Gastrocnemius medialis (tissue), 4 donors: Measurements from ENCODE around the gene RABGAP1L. TPM values are rescaled to one million over a fixed set of nuclear protein-coding genes. Genes with fewer than 3 reads are reported as not detected.

Experiments
- ATAC-seq, 2 donors: fragments of 150-250 bp; one replicate each; pipeline ENCODE4 v1.9.1; 2016
- DNase-seq, 2 donors: peaks; one replicate each; pipeline ENCODE4 v3.0.0-alpha.2; 2019
- H3K27ac ChIP-seq, 4 donors: fragments of 200-600 bp; sonication (generic); 1 replicate in 1 of 4; 2 replicates in 3 of 4; pipeline ENCODE4 v1.5.1; 2016 to 2018; ENCODE audit warnings: mild to moderate bottlenecking in 2 of 4, moderate library complexity in 1 of 4
- H3K27me3 ChIP-seq, 3 donors: fragments of 200-600 bp; sonication (generic) in 2 of 3; 1 replicate in 1 of 3; 2 replicates in 2 of 3; pipeline versions ENCODE4 v1.5.1 to v1.6.0; 2016 to 2019; ENCODE audit warnings: mild to moderate bottlenecking in 1 of 3, moderate library complexity in 1 of 3
- H3K36me3 ChIP-seq, 2 donors: fragments of 200-600 bp; sonication (generic) in 1 of 2; one replicate each; pipeline ENCODE4 v1.5.1; 2017 to 2018
- H3K4me1 ChIP-seq, 2 donors: fragments of 200-600 bp; sonication (generic) in 1 of 2; one replicate each; pipeline ENCODE4 v1.5.1; 2016 to 2017; ENCODE audit warnings: mild to moderate bottlenecking in 2 of 2
- H3K4me3 ChIP-seq, 4 donors: fragments of 200-600 bp; sonication (generic) in 3 of 4; 1 replicate in 1 of 4; 2 replicates in 3 of 4; pipeline ENCODE4 v1.5.1; 2016 to 2019; ENCODE audit warnings: mild to moderate bottlenecking in 2 of 4
- H3K9me3 ChIP-seq, 3 donors: fragments of 200-600 bp; sonication (generic) in 2 of 3; 1 replicate in 1 of 3; 2 replicates in 2 of 3; pipeline ENCODE4 v1.5.1; 2016 to 2019
- POLR2A ChIP-seq, 2 donors: fragments of 450-650 bp; IDR thresholded peaks; one replicate each; pipeline ENCODE4 v1.6.1; 2017; ENCODE audit warnings: antibody characterized with exemption in 2 of 2, mild to moderate bottlenecking in 2 of 2, moderate library complexity in 2 of 2
- in situ Hi-C, 4 donors: fragments of 200-750 bp; cut with MboI; loops; one replicate each; pipeline versions ENCODE4 v1.15.0 to v1.8.0; 2017; ENCODE audit warnings: low sequenced_read_pairs in 4 of 4
- intact Hi-C: fragments of 100-400 bp; cut with DNase I; formaldehyde crosslinking; loops from one replicate; pipeline ENCODE4 v1.15.1; 2023; ENCODE audit warnings: low total_unique reads
- total RNA-seq, 4 donors: library from RNA; depleted of rRNA; stranded (reverse); fragments of >200 nt; gene quantifications; one replicate each; pipeline versions ENCODE4 v1.1.0 to v1.2.3, GENCODE V29; 2016
- TF ChIP-seq, protein P1 (sequence below), 5 experiments: fragments of 450-650 bp in 3 of 5; fragments of 200-600 bp in 2 of 5; sonication (generic) in 2 of 5; IDR thresholded peaks in 4 of 5; conservative IDR thresholded peaks in 1 of 5; 1 replicate in 4 of 5; 2 replicates in 1 of 5; pipeline ENCODE4 v1.5.1; 2016 to 2019; ENCODE audit warnings: antibody characterized with exemption in 5 of 5, mild to moderate bottlenecking in 3 of 5, moderate library complexity in 3 of 5

The RABGAP1L gene
- total RNA-seq, 4 donors from 2014 or later = 8.8 to 22.2 (median 14.9) TPM

DNA sequence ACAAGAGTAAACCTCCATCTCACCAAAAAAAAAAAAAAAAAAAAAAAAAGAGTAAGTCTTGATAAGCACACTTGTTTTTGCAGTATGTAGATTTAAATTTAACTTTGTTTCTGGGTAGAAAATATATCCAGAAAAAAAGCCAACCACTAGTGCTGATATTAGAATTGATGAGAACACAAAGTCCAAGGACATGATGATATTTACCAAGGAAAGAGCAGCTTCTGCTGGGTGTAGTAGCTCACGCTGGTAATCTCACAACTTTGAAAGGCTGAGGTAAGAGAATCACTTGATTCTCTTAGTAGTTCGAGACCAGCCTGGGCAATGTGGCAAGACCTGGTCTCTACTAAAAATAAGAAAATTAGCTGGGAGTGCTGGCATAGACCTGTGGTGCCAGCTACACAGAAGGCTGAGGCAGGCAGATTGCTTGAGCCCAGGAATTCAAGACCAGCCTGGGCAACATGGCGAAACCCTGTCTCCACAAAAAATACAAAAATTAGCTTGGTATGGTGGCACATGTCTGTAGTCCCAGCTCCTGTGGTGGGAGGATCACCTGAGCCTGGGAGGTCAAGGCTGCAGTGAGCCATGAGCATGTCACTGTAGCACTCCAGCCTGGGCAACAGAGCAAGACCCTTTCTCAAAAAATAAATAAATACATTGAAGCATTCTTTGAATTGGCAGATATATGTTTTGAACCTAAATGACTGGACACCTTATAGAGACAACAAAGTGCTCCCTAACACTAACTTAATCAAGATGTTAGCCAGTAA, 776.8 kb downstream of the RABGAP1L start:
- Histone ChIP-seq H3K9me3 (no peaks in the 10 kb centered on the region), H3K36me3 (no peaks in the 10 kb centered on the region), H3K27me3 (no peaks in the 10 kb centered on the region), H3K27ac (no peak overlapping the region), H3K4me1 (no peaks in the 10 kb centered on the region), H3K4me3 (no peak overlapping the region)
- no peak for DNase-seq
- in situ Hi-C loops = no loop called here
- intact Hi-C loops = no loop called here
- ATAC-seq = no peak
- TF ChIP-seq, protein P1, sequence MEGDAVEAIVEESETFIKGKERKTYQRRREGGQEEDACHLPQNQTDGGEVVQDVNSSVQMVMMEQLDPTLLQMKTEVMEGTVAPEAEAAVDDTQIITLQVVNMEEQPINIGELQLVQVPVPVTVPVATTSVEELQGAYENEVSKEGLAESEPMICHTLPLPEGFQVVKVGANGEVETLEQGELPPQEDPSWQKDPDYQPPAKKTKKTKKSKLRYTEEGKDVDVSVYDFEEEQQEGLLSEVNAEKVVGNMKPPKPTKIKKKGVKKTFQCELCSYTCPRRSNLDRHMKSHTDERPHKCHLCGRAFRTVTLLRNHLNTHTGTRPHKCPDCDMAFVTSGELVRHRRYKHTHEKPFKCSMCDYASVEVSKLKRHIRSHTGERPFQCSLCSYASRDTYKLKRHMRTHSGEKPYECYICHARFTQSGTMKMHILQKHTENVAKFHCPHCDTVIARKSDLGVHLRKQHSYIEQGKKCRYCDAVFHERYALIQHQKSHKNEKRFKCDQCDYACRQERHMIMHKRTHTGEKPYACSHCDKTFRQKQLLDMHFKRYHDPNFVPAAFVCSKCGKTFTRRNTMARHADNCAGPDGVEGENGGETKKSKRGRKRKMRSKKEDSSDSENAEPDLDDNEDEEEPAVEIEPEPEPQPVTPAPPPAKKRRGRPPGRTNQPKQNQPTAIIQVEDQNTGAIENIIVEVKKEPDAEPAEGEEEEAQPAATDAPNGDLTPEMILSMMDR (IDR thresholded peaks at IDR 0.05 in 4 of 5, conservative IDR thresholded peaks at IDR 0.05 in 1 of 5) = no peak
- no peak for TF ChIP-seq POLR2A (IDR thresholded peaks at IDR 0.05)

DNA sequence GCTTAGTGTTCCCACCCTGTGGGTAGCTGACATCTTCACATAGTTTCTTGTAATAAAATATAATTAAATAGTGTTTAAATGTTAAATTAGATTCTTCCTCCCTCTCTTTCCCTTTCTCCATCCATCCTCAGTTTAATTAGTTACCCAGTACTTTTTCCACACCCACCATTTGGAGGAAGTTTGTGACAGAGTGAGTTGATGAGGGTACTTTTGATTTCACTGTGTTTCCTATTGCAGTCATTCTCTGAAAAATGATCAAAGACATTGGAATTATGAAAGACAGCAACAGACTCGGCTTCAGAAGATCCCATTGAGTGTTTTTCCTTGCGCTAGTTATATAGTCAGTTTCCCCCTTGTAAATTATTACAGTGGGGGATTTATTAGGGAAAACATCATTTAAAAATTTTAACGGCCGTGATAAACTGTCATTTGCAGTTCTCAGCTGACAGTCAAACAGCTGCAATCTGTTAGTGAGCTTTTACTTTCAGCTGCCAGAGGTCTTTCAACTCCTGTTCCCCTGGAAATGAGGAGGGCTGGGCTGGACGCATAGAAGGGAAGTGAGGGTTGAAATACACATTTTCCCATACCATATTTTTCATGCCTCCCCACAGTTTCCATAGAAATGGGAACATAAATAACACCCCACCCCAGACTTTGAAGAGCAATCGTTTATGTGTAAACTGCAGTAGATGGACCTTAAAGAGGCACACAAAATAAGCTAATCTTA, 779.1 kb downstream of the RABGAP1L start:
- ATAC-seq = no peak
- DNase-seq = no peak
- no peaks in the 10 kb centered on the region for H3K4me1 ChIP-seq
- no peaks in the 10 kb centered on the region for H3K36me3 ChIP-seq
- in situ Hi-C loops = no loop called here
- no peak for TF ChIP-seq POLR2A (IDR thresholded peaks at IDR 0.05)
- no peak overlapping the region for H3K4me3 ChIP-seq
- H3K27ac ChIP-seq = no peak overlapping the region
- no peaks in the 10 kb centered on the region for H3K27me3 ChIP-seq
- intact Hi-C loops = no loop called here
- H3K9me3 ChIP-seq = no peaks in the 10 kb centered on the region

GRCh38 chr1:174939775-174940545, 780.6 kb downstream of the RABGAP1L start:
- H3K4me3 ChIP-seq = no peak overlapping the region
- no peaks in the 10 kb centered on the region for H3K4me1 ChIP-seq
- in situ Hi-C loops = no loop called here
- TF ChIP-seq, protein P1 (IDR thresholded peaks at IDR 0.05 in 4 of 5, conservative IDR thresholded peaks at IDR 0.05 in 1 of 5) = no peak
- TF ChIP-seq POLR2A (IDR thresholded peaks at IDR 0.05) = no peak
- no peak for ATAC-seq
- H3K9me3 ChIP-seq = no peaks in the 10 kb centered on the region
- H3K27me3 ChIP-seq = no peaks in the 10 kb centered on the region
- DNase-seq = no peak
- no peak overlapping the region for H3K27ac ChIP-seq
- intact Hi-C loops = no loop called here
- H3K36me3 ChIP-seq = no peaks in the 10 kb centered on the region

DNA sequence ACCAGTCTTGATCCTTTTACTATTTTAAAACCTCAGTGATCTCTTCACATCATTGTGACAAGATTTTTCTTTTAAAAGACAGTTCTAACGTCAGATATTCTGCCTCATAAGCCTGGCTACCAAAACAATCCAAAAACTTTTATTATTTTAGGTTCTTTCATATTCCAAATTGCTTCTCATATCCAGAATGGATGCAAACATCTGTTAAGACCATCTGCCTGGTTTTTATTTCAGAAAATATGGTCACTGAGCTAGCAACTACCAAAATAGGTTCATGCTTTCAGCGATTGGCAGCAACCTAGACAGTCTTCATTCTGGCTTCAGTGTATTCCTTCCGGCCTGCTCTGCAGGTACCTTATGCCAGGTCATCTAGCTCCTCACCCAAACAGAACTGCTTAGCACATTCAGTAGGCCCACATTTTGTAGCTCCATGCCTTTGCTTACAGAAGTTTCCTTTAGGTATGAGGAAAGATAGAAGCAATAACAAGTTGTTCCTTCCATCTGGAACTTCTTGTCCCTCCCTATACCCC, 781.4 kb downstream of the RABGAP1L start:
- Histone ChIP-seq H3K4me1 (no peaks in the 10 kb centered on the region), H3K36me3 (no peaks in the 10 kb centered on the region), H3K4me3 (no peak overlapping the region), H3K27me3 (no peaks in the 10 kb centered on the region), H3K27ac (no peak overlapping the region), H3K9me3 (no peaks in the 10 kb centered on the region)
- TF ChIP-seq, protein P1 (IDR thresholded peaks at IDR 0.05 in 4 of 5, conservative IDR thresholded peaks at IDR 0.05 in 1 of 5) = no peak
- no peak for TF ChIP-seq POLR2A (IDR thresholded peaks at IDR 0.05)
- intact Hi-C loops (no loop called here), in situ Hi-C loops (no loop called here)
- DNase-seq (no peak), ATAC-seq (no peak)
